Esophagus squamous epithelium (tissue), 4 donors: ENCODE data around the gene LHPP.

Source experiments
- CTCF ChIP-seq, 6 experiments: fragments of 450-650 bp in 4 of 6; fragments of 200-600 bp in 2 of 6; sonication (generic) in 2 of 6; IDR thresholded peaks; one replicate each; pipeline ENCODE4 v1.5.1; 2016 to 2019; ENCODE audit warnings: antibody characterized with exemption in 6 of 6, mild to moderate bottlenecking in 4 of 6, moderate library complexity in 4 of 6
- POLR2A ChIP-seq, 4 donors: fragments of 450-650 bp; IDR thresholded peaks; one replicate each; pipeline ENCODE4 v1.6.1; 2017; ENCODE audit warnings: antibody characterized with exemption in 4 of 4, mild to moderate bottlenecking in 4 of 4, moderate library complexity in 3 of 4

GRCh38 chr10:124480860-124481259, 19.2 kb downstream of the LHPP start:
- TF ChIP-seq CTCF (IDR thresholded peaks at IDR 0.05) (no peak), POLR2A (IDR thresholded peaks at IDR 0.05) (no peak)
